ENCODE data around the gene AGBL3. TPM values are rescaled to one million over a fixed set of nuclear protein-coding genes. Genes with fewer than 3 reads are reported as not detected.

Gene AGBL3
- total RNA-seq, 1 donor from 2014 or later = 0.91 TPM

- FAIRE-seq (no peak), DNase-seq (ENCODE audit: low read depth) (no peak)
- TF ChIP-seq CTCF (IDR thresholded peaks at IDR 0.05; ENCODE audit: insufficient read depth, low read depth, low read length) (no peak), EZH2 (IDR thresholded peaks at IDR 0.05; ENCODE audit: insufficient read depth, low read length) (no peak)
- H3K36me3 ChIP-seq (ENCODE audit: insufficient read depth, low read length) = no peaks in the 10 kb centered on the region
- H3K27me3 Mint-ChIP-seq (ENCODE audit: low read depth, unreplicated experiment) = no peaks in the 10 kb centered on the region
- H3K4me1 ChIP-seq (ENCODE audit: insufficient read depth, low read length) = no peaks in the 10 kb centered on the region
- no peaks in the 10 kb centered on the region for H3K36me3 Mint-ChIP-seq (ENCODE audit: low read depth, unreplicated experiment)
- no peaks in the 10 kb centered on the region for H3K79me2 ChIP-seq (ENCODE audit: insufficient read depth, low read length)
- H2AFZ ChIP-seq (ENCODE audit: low read depth, low read length) = no peak overlapping the region
- H3K9me3 Mint-ChIP-seq (ENCODE audit: unreplicated experiment) = no peaks in the 10 kb centered on the region
- no peak overlapping the region for H3K4me3 Mint-ChIP-seq (ENCODE audit: unreplicated experiment)
- no peak overlapping the region for H3K27ac ChIP-seq (ENCODE audit: low read depth, low read length)
- H3K4me3 ChIP-seq (ENCODE audit: insufficient read depth, low read depth, low read length) = no peak overlapping the region
- H3K4me1 Mint-ChIP-seq (ENCODE audit: low read depth, unreplicated experiment) = peaks cover 3% of the 10 kb centered on the region
- H3K27me3 ChIP-seq (ENCODE audit: insufficient read depth, low read length) = no peaks in the 10 kb centered on the region
- H4K20me1 ChIP-seq (ENCODE audit: insufficient read depth, low read length) = no peaks in the 10 kb centered on the region
- no peak overlapping the region for H3K4me2 ChIP-seq (ENCODE audit: low read length)
- no peaks in the 10 kb centered on the region for H3K9me3 ChIP-seq (ENCODE audit: insufficient read depth, low read depth, low read length)
- no peak overlapping the region for H3K27ac Mint-ChIP-seq (ENCODE audit: unreplicated experiment)
- no peak overlapping the region for H3K9ac ChIP-seq (ENCODE audit: low read length)
Observed at GRCh38 chr7:135094472-135095237, 108.3 kb downstream of the AGBL3 start.

- H3K9me3 Mint-ChIP-seq (ENCODE audit: unreplicated experiment) = no peaks in the 10 kb centered on the region
- no peak for DNase-seq (ENCODE audit: low read depth)
- no peak overlapping the region for H3K4me3 Mint-ChIP-seq (ENCODE audit: unreplicated experiment)
- Histone ChIP-seq H3K4me2 (ENCODE audit: low read length) (no peak overlapping the region), H4K20me1 (ENCODE audit: insufficient read depth, low read length) (no peaks in the 10 kb centered on the region), H3K27ac (ENCODE audit: low read depth, low read length) (no peak overlapping the region), H3K4me3 (ENCODE audit: insufficient read depth, low read depth, low read length) (no peak overlapping the region), H3K4me1 (ENCODE audit: insufficient read depth, low read length) (no peaks in the 10 kb centered on the region), H3K79me2 (ENCODE audit: insufficient read depth, low read length) (no peaks in the 10 kb centered on the region), H3K27me3 (ENCODE audit: insufficient read depth, low read length) (no peaks in the 10 kb centered on the region), H2AFZ (ENCODE audit: low read depth, low read length) (no peak overlapping the region), H3K9ac (ENCODE audit: low read length) (no peak overlapping the region), H3K9me3 (ENCODE audit: insufficient read depth, low read depth, low read length) (no peaks in the 10 kb centered on the region), H3K36me3 (ENCODE audit: insufficient read depth, low read length) (no peaks in the 10 kb centered on the region)
- peaks cover 3% of the 10 kb centered on the region for H3K4me1 Mint-ChIP-seq (ENCODE audit: low read depth, unreplicated experiment)
- no peaks in the 10 kb centered on the region for H3K27me3 Mint-ChIP-seq (ENCODE audit: low read depth, unreplicated experiment)
- H3K36me3 Mint-ChIP-seq (ENCODE audit: low read depth, unreplicated experiment) = no peaks in the 10 kb centered on the region
- TF ChIP-seq CTCF (IDR thresholded peaks at IDR 0.05; ENCODE audit: insufficient read depth, low read depth, low read length) = no peak
- no peak for TF ChIP-seq EZH2 (IDR thresholded peaks at IDR 0.05; ENCODE audit: insufficient read depth, low read length)
- no peak overlapping the region for H3K27ac Mint-ChIP-seq (ENCODE audit: unreplicated experiment)
- FAIRE-seq = no peak
Observed at GRCh38 chr7:135095450-135095849, 109.1 kb downstream of the AGBL3 start.

- Mint-ChIP-seq H3K27ac (ENCODE audit: unreplicated experiment) (no peak overlapping the region), H3K4me1 (ENCODE audit: low read depth, unreplicated experiment) (peaks cover 4% of the 10 kb centered on the region), H3K4me3 (ENCODE audit: unreplicated experiment) (no peak overlapping the region), H3K9me3 (ENCODE audit: unreplicated experiment) (no peaks in the 10 kb centered on the region), H3K36me3 (ENCODE audit: low read depth, unreplicated experiment) (no peaks in the 10 kb centered on the region), H3K27me3 (ENCODE audit: low read depth, unreplicated experiment) (no peaks in the 10 kb centered on the region)
- H3K9ac ChIP-seq (ENCODE audit: low read length) = no peak overlapping the region
- H3K27me3 ChIP-seq (ENCODE audit: insufficient read depth, low read length) = no peaks in the 10 kb centered on the region
- H4K20me1 ChIP-seq (ENCODE audit: insufficient read depth, low read length) = no peaks in the 10 kb centered on the region
- H3K4me3 ChIP-seq (ENCODE audit: insufficient read depth, low read depth, low read length) = no peak overlapping the region
- TF ChIP-seq EZH2 (IDR thresholded peaks at IDR 0.05; ENCODE audit: insufficient read depth, low read length) = no peak
- no peak for TF ChIP-seq CTCF (IDR thresholded peaks at IDR 0.05; ENCODE audit: insufficient read depth, low read depth, low read length)
- H3K36me3 ChIP-seq (ENCODE audit: insufficient read depth, low read length) = no peaks in the 10 kb centered on the region
- H3K27ac ChIP-seq (ENCODE audit: low read depth, low read length) = no peak overlapping the region
- no peak overlapping the region for H2AFZ ChIP-seq (ENCODE audit: low read depth, low read length)
- H3K4me2 ChIP-seq (ENCODE audit: low read length) = no peak overlapping the region
- no peaks in the 10 kb centered on the region for H3K79me2 ChIP-seq (ENCODE audit: insufficient read depth, low read length)
- no peaks in the 10 kb centered on the region for H3K4me1 ChIP-seq (ENCODE audit: insufficient read depth, low read length)
- no peaks in the 10 kb centered on the region for H3K9me3 ChIP-seq (ENCODE audit: insufficient read depth, low read depth, low read length)
- no peak for DNase-seq (ENCODE audit: low read depth)
- FAIRE-seq = no peak
Observed at GRCh38 chr7:135098391-135098790, 112.1 kb downstream of the AGBL3 start.

Measured in astrocyte (in vitro differentiated cells and primary cell).